ENCODE results near the gene TLNRD1. TPM values are rescaled to one million over a fixed set of nuclear protein-coding genes. Genes with fewer than 3 reads are reported as not detected.

TLNRD1 gene
- polyA plus RNA-seq, 1 donor (not counting 4 experiments of a cell fraction or from before 2014, with no cell fraction given): 3.1 TPM

GRCh38 chr15:80971143-80971542, 29.6 kb upstream of the TLNRD1 start:
- dilution Hi-C loops (cut with MboI; ENCODE audit: extremely low pct_ligation_motif_present, low sequenced_read_pairs): no loop called here
- H3K4me1 ChIP-seq (ENCODE audit: control insufficient read depth, extremely low read depth, insufficient read depth, low read length): peaks cover 9% of the 10 kb centered on the region
- H2AFZ ChIP-seq (ENCODE audit: control insufficient read depth, low read length): no peak overlapping the region
- H3K4me2 ChIP-seq (ENCODE audit: control insufficient read depth, extremely low read depth, insufficient read depth, low read depth, low read length): no peak overlapping the region
- no peak for DNase-seq (ENCODE audit: low read depth, low spot score)
- no peaks in the 10 kb centered on the region for H3K27me3 ChIP-seq (ENCODE audit: control insufficient read depth, extremely low read depth, insufficient read depth, low read length)
- H3K9ac ChIP-seq (ENCODE audit: control insufficient read depth, extremely low read depth, insufficient read depth, low read length): no peak overlapping the region
- no peak for FAIRE-seq
- no peak overlapping the region for H3K4me3 ChIP-seq (ENCODE audit: control insufficient read depth in 2 of 3, extremely low read depth in 1 of 3, insufficient read depth in 2 of 3, low read depth in 1 of 3, low read length in 3 of 3)
- no peaks in the 10 kb centered on the region for H3K9me3 ChIP-seq (ENCODE audit: control insufficient read depth, low read depth, low read length)
- TF ChIP-seq, protein P1, sequence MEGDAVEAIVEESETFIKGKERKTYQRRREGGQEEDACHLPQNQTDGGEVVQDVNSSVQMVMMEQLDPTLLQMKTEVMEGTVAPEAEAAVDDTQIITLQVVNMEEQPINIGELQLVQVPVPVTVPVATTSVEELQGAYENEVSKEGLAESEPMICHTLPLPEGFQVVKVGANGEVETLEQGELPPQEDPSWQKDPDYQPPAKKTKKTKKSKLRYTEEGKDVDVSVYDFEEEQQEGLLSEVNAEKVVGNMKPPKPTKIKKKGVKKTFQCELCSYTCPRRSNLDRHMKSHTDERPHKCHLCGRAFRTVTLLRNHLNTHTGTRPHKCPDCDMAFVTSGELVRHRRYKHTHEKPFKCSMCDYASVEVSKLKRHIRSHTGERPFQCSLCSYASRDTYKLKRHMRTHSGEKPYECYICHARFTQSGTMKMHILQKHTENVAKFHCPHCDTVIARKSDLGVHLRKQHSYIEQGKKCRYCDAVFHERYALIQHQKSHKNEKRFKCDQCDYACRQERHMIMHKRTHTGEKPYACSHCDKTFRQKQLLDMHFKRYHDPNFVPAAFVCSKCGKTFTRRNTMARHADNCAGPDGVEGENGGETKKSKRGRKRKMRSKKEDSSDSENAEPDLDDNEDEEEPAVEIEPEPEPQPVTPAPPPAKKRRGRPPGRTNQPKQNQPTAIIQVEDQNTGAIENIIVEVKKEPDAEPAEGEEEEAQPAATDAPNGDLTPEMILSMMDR (optimal IDR thresholded peaks at IDR 0.05 in 1 of 3, IDR thresholded peaks at IDR 0.05 in 1 of 3, conservative IDR thresholded peaks at IDR 0.05 in 1 of 3; ENCODE audit: extremely low read depth in 1 of 3, insufficient read depth in 2 of 3, low read length in 3 of 3): no peak
- TF ChIP-seq EZH2 (IDR thresholded peaks at IDR 0.05; ENCODE audit: low read length): no peak
- H4K20me1 ChIP-seq (ENCODE audit: control insufficient read depth, extremely low read depth, insufficient read depth, low read length): no peaks in the 10 kb centered on the region
- H3K79me2 ChIP-seq (ENCODE audit: control insufficient read depth, insufficient read depth, low read length): peaks cover 4% of the 10 kb centered on the region
- no peaks in the 10 kb centered on the region for H3K9me1 ChIP-seq (ENCODE audit: control insufficient read depth, extremely low read depth, insufficient read depth, low read length)
- H3K27ac ChIP-seq (ENCODE audit: control insufficient read depth, insufficient read depth, low read length): no peak overlapping the region
- H3K36me3 ChIP-seq (ENCODE audit: control insufficient read depth in 2 of 2, extremely low read depth in 1 of 2, insufficient read depth in 2 of 2, low read length in 2 of 2): peaks cover 2 to 9% of the 10 kb centered on the region in 2 experiments

- no peaks in the 10 kb centered on the region for H3K27me3 ChIP-seq (ENCODE audit: control insufficient read depth, extremely low read depth, insufficient read depth, low read length)
- no peak overlapping the region for H3K4me3 ChIP-seq (ENCODE audit: control insufficient read depth in 2 of 3, extremely low read depth in 1 of 3, insufficient read depth in 2 of 3, low read depth in 1 of 3, low read length in 3 of 3)
- dilution Hi-C loops (cut with MboI; ENCODE audit: extremely low pct_ligation_motif_present, low sequenced_read_pairs): no loop called here
- peaks cover 2 to 12% of the 10 kb centered on the region in 2 experiments for H3K36me3 ChIP-seq (ENCODE audit: control insufficient read depth in 2 of 2, extremely low read depth in 1 of 2, insufficient read depth in 2 of 2, low read length in 2 of 2)
- FAIRE-seq (no peak), DNase-seq (ENCODE audit: low read depth, low spot score) (no peak)
- peaks cover 12% of the 10 kb centered on the region for H3K79me2 ChIP-seq (ENCODE audit: control insufficient read depth, insufficient read depth, low read length)
- H2AFZ ChIP-seq (ENCODE audit: control insufficient read depth, low read length): no peak overlapping the region
- H3K4me2 ChIP-seq (ENCODE audit: control insufficient read depth, extremely low read depth, insufficient read depth, low read depth, low read length): no peak overlapping the region
- H3K4me1 ChIP-seq (ENCODE audit: control insufficient read depth, extremely low read depth, insufficient read depth, low read length): peaks cover 9% of the 10 kb centered on the region
- no peak overlapping the region for H3K27ac ChIP-seq (ENCODE audit: control insufficient read depth, insufficient read depth, low read length)
- TF ChIP-seq, protein P1 (optimal IDR thresholded peaks at IDR 0.05 in 1 of 3, IDR thresholded peaks at IDR 0.05 in 1 of 3, conservative IDR thresholded peaks at IDR 0.05 in 1 of 3; ENCODE audit: extremely low read depth in 1 of 3, insufficient read depth in 2 of 3, low read length in 3 of 3): no peak
- TF ChIP-seq EZH2 (IDR thresholded peaks at IDR 0.05; ENCODE audit: low read length): no peak
- no peak overlapping the region for H3K9ac ChIP-seq (ENCODE audit: control insufficient read depth, extremely low read depth, insufficient read depth, low read length)
- H4K20me1 ChIP-seq (ENCODE audit: control insufficient read depth, extremely low read depth, insufficient read depth, low read length): peaks cover 4% of the 10 kb centered on the region
- no peaks in the 10 kb centered on the region for H3K9me1 ChIP-seq (ENCODE audit: control insufficient read depth, extremely low read depth, insufficient read depth, low read length)
- H3K9me3 ChIP-seq (ENCODE audit: control insufficient read depth, low read depth, low read length): no peaks in the 10 kb centered on the region
These were observed 28.4 kb upstream of the TLNRD1 start for GRCh38 chr15:80972276-80972675.

Measured in keratinocyte (primary cell).